Muscle layer of duodenum (tissue), 2 donors: Measurements from ENCODE around the gene ASPM.

Source experiments
- H3K27ac ChIP-seq: one replicate; pipeline ENCODE4 v1.7.0; 2013; ENCODE audit warnings: mild to moderate bottlenecking, low read length
- H3K27me3 ChIP-seq: one replicate; pipeline ENCODE4 v1.7.0; 2013; ENCODE audit warnings: low read depth, mild to moderate bottlenecking, control low read depth, low read length
- H3K36me3 ChIP-seq, 2 donors: one replicate each; pipeline ENCODE4 v1.7.0; 2013; ENCODE audit warnings: low read length in 2 of 2, control low read depth in 1 of 2, mild to moderate bottlenecking in 1 of 2; ENCODE audit not compliant: insufficient read depth in 2 of 2, control insufficient read depth in 1 of 2
- H3K4me1 ChIP-seq, 2 donors: one replicate each; pipeline ENCODE4 v1.7.0; 2013; ENCODE audit warnings: low read length in 2 of 2, mild to moderate bottlenecking in 2 of 2, control low read depth in 1 of 2, moderate library complexity in 1 of 2; ENCODE audit not compliant: insufficient read depth in 2 of 2, control insufficient read depth in 1 of 2
- H3K4me3 ChIP-seq, 2 donors: one replicate each; pipeline ENCODE4 v1.7.0; 2013; ENCODE audit warnings: low read length in 2 of 2, low read depth in 1 of 2, mild to moderate bottlenecking in 1 of 2
- H3K9me3 ChIP-seq, 2 donors: one replicate each; pipeline ENCODE4 v1.7.0; 2013; ENCODE audit warnings: low read length in 2 of 2, control low read depth in 1 of 2, mild to moderate bottlenecking in 1 of 2; ENCODE audit not compliant: control insufficient read depth in 1 of 2
- donor health status: healthy.

Gene ASPM

DNA sequence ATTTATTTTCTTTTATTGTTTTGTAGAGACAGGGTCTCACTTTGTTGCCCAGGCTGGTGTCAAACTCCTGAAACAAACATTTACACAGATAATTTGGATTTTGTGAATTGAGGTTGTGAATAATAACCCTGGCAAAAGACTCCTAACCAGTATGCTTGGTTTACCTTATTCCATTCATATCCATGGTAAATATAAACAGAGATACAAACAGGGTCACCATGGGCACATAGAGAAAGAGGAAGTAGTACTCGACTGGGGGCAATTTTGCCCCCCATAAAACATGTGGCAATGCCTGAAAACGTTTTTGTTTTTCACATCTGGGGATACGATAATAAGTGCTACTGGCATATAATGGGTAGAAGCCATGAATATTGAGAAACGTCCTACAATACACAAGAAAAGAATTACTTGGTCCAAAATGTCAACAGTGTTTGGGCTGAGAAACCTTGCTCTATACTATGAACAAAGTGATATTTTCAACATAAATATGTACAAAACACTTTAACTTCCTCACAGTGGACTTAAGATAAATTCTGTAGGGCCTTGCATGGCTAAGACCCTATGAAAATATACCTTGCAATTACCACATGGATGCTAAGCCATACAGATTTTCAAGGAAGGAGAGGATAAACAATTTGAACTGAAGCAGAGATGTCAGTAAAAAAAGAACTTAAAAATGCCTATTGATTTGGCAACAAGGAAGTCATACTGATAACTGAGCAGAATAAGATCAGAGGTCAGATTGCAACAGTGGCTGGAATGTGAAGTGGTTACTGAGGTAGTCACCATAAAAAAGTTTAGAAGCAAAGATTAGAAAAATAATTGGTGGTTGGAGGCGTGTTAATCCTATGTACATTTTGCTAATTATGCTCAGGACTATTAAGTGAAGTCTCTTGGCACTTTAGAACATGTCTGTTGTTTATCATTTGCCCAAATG, 27.4 kb upstream of the ASPM start:
- no peak overlapping the region for H3K27ac ChIP-seq
- no peaks in the 10 kb centered on the region for H3K4me1 ChIP-seq
- H3K27me3 ChIP-seq = no peaks in the 10 kb centered on the region
- no peaks in the 10 kb centered on the region for H3K9me3 ChIP-seq
- H3K36me3 ChIP-seq = peaks cover 25 to 27% of the 10 kb centered on the region in 2 donors
- H3K4me3 ChIP-seq = no peak overlapping the region

- peaks cover 15 to 31% of the 10 kb centered on the region in 2 donors for H3K36me3 ChIP-seq
- H3K27me3 ChIP-seq = no peaks in the 10 kb centered on the region
- no peak overlapping the region for H3K4me3 ChIP-seq
- no peak overlapping the region for H3K27ac ChIP-seq
- H3K4me1 ChIP-seq = no peaks in the 10 kb centered on the region
- H3K9me3 ChIP-seq = no peaks in the 10 kb centered on the region
These were observed 25.1 kb upstream of the ASPM start for GRCh38 chr1:197171531-197171930.

DNA sequence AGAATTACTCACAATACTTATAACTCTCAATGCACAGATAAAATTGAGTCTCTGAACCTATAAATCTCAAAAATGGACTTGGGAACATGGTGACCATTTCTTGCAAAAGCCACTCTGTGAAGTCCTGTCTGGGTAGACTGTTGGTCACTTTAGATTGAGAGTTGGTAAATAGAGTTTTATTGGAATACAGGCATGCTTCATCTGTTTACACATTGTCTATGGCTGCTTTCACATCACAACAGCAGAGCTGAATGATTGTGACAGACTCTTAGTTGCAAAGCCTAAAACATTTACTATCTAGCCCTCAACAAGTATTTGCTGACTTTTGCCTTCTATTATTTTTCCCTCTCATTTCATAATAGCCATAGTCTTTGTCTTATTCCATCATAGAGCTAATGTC, 24.1 kb upstream of the ASPM start:
- Histone ChIP-seq H3K9me3 (no peaks in the 10 kb centered on the region), H3K27ac (no peak overlapping the region), H3K27me3 (no peaks in the 10 kb centered on the region), H3K36me3 (peaks cover 12 to 31% of the 10 kb centered on the region in 2 donors), H3K4me3 (no peak overlapping the region), H3K4me1 (no peaks in the 10 kb centered on the region)

GRCh38 chr1:197159461-197159860, 13.0 kb upstream of the ASPM start:
- no peaks in the 10 kb centered on the region for H3K4me1 ChIP-seq

GRCh38 chr1:197156692-197157091, 10.2 kb upstream of the ASPM start:
- Histone ChIP-seq H3K27me3 (no peaks in the 10 kb centered on the region), H3K4me3 (no peak overlapping the region), H3K4me1 (no peaks in the 10 kb centered on the region), H3K27ac (no peak overlapping the region), H3K9me3 (no peaks in the 10 kb centered on the region), H3K36me3 (peaks cover 12 to 27% of the 10 kb centered on the region in 2 donors)

More at GRCh38 chr1:197159461-197159860, 13.0 kb upstream of the ASPM start:
- no peak overlapping the region for H3K4me3 ChIP-seq
- H3K27ac ChIP-seq = no peak overlapping the region
- H3K27me3 ChIP-seq = no peaks in the 10 kb centered on the region
- peaks cover 18 to 35% of the 10 kb centered on the region in 2 donors for H3K36me3 ChIP-seq
- no peaks in the 10 kb centered on the region for H3K9me3 ChIP-seq

- Histone ChIP-seq H3K27me3 (no peaks in the 10 kb centered on the region), H3K36me3 (no peaks in the 10 kb centered on the region)
These were observed 6.2 kb upstream of the ASPM start for GRCh38 chr1:197152662-197153061.

GRCh38 chr1:197151185-197151584, 4.7 kb upstream of the ASPM start:
- H3K27ac ChIP-seq = no peak overlapping the region
- H3K36me3 ChIP-seq = no peaks in the 10 kb centered on the region
- no peaks in the 10 kb centered on the region for H3K4me1 ChIP-seq
- H3K27me3 ChIP-seq = no peaks in the 10 kb centered on the region
- no peak overlapping the region for H3K4me3 ChIP-seq
- no peaks in the 10 kb centered on the region for H3K9me3 ChIP-seq

More at GRCh38 chr1:197152662-197153061, 6.2 kb upstream of the ASPM start:
- Histone ChIP-seq H3K27ac (no peak overlapping the region), H3K9me3 (no peaks in the 10 kb centered on the region), H3K4me3 (no peak overlapping the region), H3K4me1 (no peaks in the 10 kb centered on the region)

- no peaks in the 10 kb centered on the region for H3K36me3 ChIP-seq
- no peaks in the 10 kb centered on the region for H3K27me3 ChIP-seq
- peaks cover 0 to 3% of the 10 kb centered on the region in 2 donors for H3K4me1 ChIP-seq
- no peak overlapping the region for H3K27ac ChIP-seq
- H3K9me3 ChIP-seq = no peaks in the 10 kb centered on the region
- no peak overlapping the region for H3K4me3 ChIP-seq
These were observed 4.0 kb upstream of the ASPM start for GRCh38 chr1:197150336-197151005.

GRCh38 chr1:197149340-197149739, 2.9 kb upstream of the ASPM start:
- no peaks in the 10 kb centered on the region for H3K27me3 ChIP-seq
- H3K9me3 ChIP-seq = no peaks in the 10 kb centered on the region
- no peak overlapping the region for H3K4me3 ChIP-seq
- H3K4me1 ChIP-seq = peaks cover 0 to 3% of the 10 kb centered on the region in 2 donors
- no peaks in the 10 kb centered on the region for H3K36me3 ChIP-seq
- no peak overlapping the region for H3K27ac ChIP-seq

- no peaks in the 10 kb centered on the region for H3K9me3 ChIP-seq
- peak overlapping the region; percentile 93 to 96 for H3K4me3 ChIP-seq
- peaks cover 0 to 3% of the 10 kb centered on the region in 2 donors for H3K4me1 ChIP-seq
- no peaks in the 10 kb centered on the region for H3K36me3 ChIP-seq
- no peaks in the 10 kb centered on the region for H3K27me3 ChIP-seq
- H3K27ac ChIP-seq = no peak overlapping the region
These were observed 934 bp downstream of the ASPM start for GRCh38 chr1:197145446-197146024.
